K562 (cell line): Measurements from ENCODE around the gene LAG3. TPM values are rescaled to one million over a fixed set of nuclear protein-coding genes. Genes with fewer than 3 reads are reported as not detected.
A peak's percentile ranks its signal among the peaks of the same experiment; 100 is the strongest.

Experiments
- HDAC6 ChIP-seq: IDR thresholded peaks from 2 replicates; pipeline ENCODE4 v1.6.1; 2012; ENCODE audit warnings: low read depth, mild to moderate bottlenecking, control low read depth, inconsistent platforms, low read length, moderate library complexity
- HNRNPL ChIP-seq: fragments of 200-400 bp; formaldehyde crosslinking; IDR thresholded peaks from 2 replicates; pipeline ENCODE4 v1.6.1; 2017; ENCODE audit warnings: low read depth, mild to moderate bottlenecking, low read length
- SIN3B ChIP-seq: fragments of 450-650 bp; IDR thresholded peaks from 2 replicates; pipeline ENCODE4 v1.6.1; 2017; ENCODE audit warnings: low read depth, mild to moderate bottlenecking, moderate library complexity
- SMARCA4 ChIP-seq: fragments of 450-650 bp; IDR thresholded peaks from 2 replicates; pipeline ENCODE4 v1.6.1; 2016
- ZNF224 ChIP-seq: sonication (generic); formaldehyde crosslinking; IDR thresholded peaks from 2 replicates; pipeline ENCODE4 v1.8.0; 2022; ENCODE audit warnings: mild to moderate bottlenecking, missing genetic modification reagents
- polyA plus RNA-seq, 8 experiments: library from polyadenylated mRNA; depleted of rRNA in 4 of 8; stranded (reverse) in 5 of 8; unstranded in 3 of 8; fragments of >200 nt; fragmentation: Nextera tagmentation in 2 of 8; fragmentation: Illumina TruSeq in 1 of 8; extraction: Ambion mirVana in 2 of 8; extraction: Trizol in 1 of 8; gene quantifications; 2 replicates each; pipeline versions ENCODE4 v1.2.1 to v1.2.3, GENCODE V29; 2011 to 2014; ENCODE audit warnings: inconsistent platforms in 1 of 8, missing spikeins in 1 of 8
- total RNA-seq, 7 experiments: library from RNA; depleted of rRNA in 6 of 7; stranded (reverse); fragments of >200 nt in 6 of 7; fragmentation: Illumina TruSeq in 2 of 7; extraction: Trizol in 2 of 7; gene quantifications; 2 replicates each; pipeline versions ENCODE4 v1.2.1 to v1.2.3, GENCODE V29; 2011 to 2021; ENCODE audit warnings: low replicate concordance in 1 of 7
- TF ChIP-seq, protein P1 (sequence below): fragments of 250-450 bp; sonication (Bioruptor Pico); IDR thresholded peaks from 2 replicates; pipeline ENCODE4 v1.4.0; 2020
- TF ChIP-seq, protein P2 (sequence below): fragments of 250-450 bp; sonication (Bioruptor Pico); IDR thresholded peaks from 2 replicates; pipeline ENCODE4 v1.8.0; 2021; ENCODE audit warnings: moderate library complexity, mild to moderate bottlenecking, inconsistent platforms
- TF ChIP-seq, protein P3 (sequence below): fragments of 450-650 bp; IDR thresholded peaks from 2 replicates; pipeline ENCODE4 v1.7.0; 2016; ENCODE audit warnings: borderline replicate concordance
- TF ChIP-seq, protein P4 (sequence below): fragments of 250-450 bp; sonication (Bioruptor Pico); IDR thresholded peaks from 2 replicates; pipeline ENCODE4 v1.4.0; 2020; ENCODE audit warnings: mild to moderate bottlenecking, moderate library complexity
- TF ChIP-seq, protein P5 (sequence below): fragments of 250-450 bp; sonication (Bioruptor Pico); IDR thresholded peaks from 2 replicates; pipeline ENCODE4 v1.5.0; 2020; ENCODE audit warnings: mild to moderate bottlenecking, borderline replicate concordance
- TF ChIP-seq, protein P6 (sequence below): fragments of 250-450 bp; sonication (Bioruptor Pico); IDR thresholded peaks from 2 replicates; pipeline ENCODE4 v1.5.0; 2021; ENCODE audit warnings: mild to moderate bottlenecking, moderate library complexity

LAG3 gene
- total and polyA plus RNA-seq, 9 of the 15 experiments (the other 6 are each of a cell fraction or from before 2014, with no cell fraction given), result 0.07 to 0.66 (median 0.09) TPM; not detected in 1

DNA sequence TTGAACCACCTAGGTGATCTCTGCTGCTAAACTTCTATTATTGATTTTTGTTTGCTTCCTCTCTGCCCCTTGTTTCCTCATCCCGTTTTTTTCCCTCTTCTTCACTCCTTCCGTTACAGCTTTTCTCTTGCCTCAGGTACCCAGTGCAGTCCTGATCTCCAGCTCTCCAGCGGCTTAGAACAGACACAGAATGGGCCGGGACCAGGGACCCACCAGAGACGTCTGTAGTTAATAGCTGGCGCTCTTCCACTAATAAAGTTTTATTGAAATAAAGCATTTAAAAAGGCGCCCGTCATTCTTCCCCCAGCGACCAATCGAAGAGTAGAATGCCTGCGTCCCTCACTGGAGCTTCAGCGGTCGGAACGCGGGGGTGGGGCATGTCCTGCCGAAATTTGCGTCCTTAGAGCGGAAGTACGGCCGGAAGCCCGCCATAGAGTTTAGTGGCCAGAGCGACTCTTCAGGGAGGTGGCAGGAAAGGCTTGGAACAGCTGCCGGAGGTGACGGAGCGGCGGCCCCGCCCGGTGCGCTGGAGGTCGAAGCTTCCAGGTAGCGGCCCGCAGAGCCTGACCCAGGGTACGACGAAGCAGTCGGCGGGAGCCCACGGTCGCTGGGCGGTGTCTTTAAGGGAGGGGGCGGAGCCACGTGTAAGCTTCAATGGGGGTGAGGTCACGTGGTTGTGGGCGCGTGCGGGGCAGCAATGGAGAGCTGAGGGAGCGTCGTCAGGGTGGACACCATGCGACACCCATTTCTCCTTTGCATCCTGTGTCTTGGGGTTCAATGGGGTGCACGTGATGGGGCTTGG, 48.5 kb upstream of the LAG3 start, which contains the start of gene COPS7A (continued):
- TF ChIP-seq, protein P1, sequence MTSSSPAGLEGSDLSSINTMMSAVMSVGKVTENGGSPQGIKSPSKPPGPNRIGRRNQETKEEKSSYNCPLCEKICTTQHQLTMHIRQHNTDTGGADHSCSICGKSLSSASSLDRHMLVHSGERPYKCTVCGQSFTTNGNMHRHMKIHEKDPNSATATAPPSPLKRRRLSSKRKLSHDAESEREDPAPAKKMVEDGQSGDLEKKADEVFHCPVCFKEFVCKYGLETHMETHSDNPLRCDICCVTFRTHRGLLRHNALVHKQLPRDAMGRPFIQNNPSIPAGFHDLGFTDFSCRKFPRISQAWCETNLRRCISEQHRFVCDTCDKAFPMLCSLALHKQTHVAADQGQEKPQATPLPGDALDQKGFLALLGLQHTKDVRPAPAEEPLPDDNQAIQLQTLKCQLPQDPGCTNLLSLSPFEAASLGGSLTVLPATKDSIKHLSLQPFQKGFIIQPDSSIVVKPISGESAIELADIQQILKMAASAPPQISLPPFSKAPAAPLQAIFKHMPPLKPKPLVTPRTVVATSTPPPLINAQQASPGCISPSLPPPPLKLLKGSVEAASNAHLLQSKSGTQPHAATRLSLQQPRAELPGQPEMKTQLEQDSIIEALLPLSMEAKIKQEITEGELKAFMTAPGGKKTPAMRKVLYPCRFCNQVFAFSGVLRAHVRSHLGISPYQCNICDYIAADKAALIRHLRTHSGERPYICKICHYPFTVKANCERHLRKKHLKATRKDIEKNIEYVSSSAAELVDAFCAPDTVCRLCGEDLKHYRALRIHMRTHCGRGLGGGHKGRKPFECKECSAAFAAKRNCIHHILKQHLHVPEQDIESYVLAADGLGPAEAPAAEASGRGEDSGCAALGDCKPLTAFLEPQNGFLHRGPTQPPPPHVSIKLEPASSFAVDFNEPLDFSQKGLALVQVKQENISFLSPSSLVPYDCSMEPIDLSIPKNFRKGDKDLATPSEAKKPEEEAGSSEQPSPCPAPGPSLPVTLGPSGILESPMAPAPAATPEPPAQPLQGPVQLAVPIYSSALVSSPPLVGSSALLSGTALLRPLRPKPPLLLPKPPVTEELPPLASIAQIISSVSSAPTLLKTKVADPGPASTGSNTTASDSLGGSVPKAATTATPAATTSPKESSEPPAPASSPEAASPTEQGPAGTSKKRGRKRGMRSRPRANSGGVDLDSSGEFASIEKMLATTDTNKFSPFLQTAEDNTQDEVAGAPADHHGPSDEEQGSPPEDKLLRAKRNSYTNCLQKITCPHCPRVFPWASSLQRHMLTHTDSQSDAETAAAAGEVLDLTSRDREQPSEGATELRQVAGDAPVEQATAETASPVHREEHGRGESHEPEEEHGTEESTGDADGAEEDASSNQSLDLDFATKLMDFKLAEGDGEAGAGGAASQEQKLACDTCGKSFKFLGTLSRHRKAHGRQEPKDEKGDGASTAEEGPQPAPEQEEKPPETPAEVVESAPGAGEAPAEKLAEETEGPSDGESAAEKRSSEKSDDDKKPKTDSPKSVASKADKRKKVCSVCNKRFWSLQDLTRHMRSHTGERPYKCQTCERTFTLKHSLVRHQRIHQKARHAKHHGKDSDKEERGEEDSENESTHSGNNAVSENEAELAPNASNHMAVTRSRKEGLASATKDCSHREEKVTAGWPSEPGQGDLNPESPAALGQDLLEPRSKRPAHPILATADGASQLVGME (CRISPR knock-in tag), result no peak
- TF ChIP-seq HNRNPL (no peak), SIN3B (no peak), SMARCA4 (no peak), HDAC6 (no peak), ZNF224 (CRISPR knock-in tag) (no peak)
- TF ChIP-seq, protein P2, sequence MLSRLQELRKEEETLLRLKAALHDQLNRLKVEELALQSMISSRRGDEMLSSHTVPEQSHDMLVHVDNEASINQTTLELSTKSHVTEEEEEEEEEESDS (CRISPR knock-in tag), result no peak
- TF ChIP-seq, protein P3, sequence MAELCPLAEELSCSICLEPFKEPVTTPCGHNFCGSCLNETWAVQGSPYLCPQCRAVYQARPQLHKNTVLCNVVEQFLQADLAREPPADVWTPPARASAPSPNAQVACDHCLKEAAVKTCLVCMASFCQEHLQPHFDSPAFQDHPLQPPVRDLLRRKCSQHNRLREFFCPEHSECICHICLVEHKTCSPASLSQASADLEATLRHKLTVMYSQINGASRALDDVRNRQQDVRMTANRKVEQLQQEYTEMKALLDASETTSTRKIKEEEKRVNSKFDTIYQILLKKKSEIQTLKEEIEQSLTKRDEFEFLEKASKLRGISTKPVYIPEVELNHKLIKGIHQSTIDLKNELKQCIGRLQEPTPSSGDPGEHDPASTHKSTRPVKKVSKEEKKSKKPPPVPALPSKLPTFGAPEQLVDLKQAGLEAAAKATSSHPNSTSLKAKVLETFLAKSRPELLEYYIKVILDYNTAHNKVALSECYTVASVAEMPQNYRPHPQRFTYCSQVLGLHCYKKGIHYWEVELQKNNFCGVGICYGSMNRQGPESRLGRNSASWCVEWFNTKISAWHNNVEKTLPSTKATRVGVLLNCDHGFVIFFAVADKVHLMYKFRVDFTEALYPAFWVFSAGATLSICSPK, result peak; percentile 79; the same call in 1 of the 2 replicates
- TF ChIP-seq, protein P4, sequence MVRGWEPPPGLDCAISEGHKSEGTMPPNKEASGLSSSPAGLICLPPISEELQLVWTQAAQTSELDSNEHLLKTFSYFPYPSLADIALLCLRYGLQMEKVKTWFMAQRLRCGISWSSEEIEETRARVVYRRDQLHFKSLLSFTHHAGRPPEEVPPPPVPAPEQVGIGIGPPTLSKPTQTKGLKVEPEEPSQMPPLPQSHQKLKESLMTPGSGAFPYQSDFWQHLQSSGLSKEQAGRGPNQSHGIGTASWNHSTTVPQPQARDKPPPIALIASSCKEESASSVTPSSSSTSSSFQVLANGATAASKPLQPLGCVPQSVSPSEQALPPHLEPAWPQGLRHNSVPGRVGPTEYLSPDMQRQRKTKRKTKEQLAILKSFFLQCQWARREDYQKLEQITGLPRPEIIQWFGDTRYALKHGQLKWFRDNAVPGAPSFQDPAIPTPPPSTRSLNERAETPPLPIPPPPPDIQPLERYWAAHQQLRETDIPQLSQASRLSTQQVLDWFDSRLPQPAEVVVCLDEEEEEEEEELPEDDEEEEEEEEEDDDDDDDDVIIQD (CRISPR knock-in tag), result no peak
- TF ChIP-seq, protein P5, sequence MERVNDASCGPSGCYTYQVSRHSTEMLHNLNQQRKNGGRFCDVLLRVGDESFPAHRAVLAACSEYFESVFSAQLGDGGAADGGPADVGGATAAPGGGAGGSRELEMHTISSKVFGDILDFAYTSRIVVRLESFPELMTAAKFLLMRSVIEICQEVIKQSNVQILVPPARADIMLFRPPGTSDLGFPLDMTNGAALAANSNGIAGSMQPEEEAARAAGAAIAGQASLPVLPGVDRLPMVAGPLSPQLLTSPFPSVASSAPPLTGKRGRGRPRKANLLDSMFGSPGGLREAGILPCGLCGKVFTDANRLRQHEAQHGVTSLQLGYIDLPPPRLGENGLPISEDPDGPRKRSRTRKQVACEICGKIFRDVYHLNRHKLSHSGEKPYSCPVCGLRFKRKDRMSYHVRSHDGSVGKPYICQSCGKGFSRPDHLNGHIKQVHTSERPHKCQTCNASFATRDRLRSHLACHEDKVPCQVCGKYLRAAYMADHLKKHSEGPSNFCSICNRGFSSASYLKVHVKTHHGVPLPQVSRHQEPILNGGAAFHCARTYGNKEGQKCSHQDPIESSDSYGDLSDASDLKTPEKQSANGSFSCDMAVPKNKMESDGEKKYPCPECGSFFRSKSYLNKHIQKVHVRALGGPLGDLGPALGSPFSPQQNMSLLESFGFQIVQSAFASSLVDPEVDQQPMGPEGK (CRISPR knock-in tag), result no peak
- TF ChIP-seq, protein P6, sequence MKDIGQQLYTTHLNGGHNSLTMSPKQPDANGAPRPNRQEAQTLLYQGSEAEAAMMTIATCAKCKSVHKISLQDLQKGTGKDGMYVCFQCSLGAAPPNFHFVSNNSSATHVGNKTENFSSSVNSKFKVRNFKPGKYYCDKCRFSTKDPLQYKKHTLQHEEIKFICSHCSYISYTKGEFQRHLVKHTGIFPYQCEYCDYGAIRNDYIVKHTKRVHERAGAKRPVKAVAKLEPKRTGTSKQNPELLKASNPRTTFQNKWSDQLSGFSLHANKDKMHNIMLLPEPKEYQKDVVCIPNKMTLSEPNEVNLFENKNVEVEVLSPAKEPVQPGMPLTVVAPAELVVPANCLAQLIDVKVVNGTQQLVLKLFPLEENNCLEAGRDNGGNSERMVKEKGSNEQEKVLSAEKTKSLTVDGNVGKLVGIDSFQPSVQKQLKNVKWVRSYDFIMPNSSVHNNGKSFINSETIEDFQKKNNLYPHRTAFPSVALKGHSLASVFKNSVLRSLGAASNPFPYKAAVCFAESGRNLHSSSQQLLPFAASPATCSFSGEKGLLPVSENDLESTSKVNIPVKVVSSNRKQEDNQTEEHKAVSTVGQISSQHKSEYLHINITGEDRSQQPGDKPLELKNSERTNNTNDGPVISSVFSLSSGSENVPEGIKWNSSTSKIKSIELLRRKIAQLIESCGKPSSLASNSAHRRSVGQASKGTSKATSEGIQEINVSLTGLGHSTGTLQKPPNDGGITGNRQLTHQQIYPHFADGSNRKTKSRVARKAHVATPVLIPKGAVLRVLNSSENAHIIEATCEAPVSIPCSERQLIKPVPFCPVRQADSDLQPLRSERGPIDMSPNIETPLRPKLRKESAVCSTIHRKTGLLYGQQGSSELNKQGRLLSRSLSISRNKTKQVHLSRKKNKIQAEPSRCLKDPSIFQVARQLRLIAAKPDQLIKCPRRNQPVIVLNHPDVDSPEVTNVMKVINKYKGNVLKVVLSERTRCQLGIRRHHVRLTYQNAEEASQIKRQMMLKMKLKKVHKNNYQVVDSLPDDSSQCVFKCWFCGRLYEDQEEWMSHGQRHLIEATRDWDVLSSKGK (CRISPR knock-in tag), result no peak
